ENCODE results near the gene RBM6. TPM values are rescaled to one million over a fixed set of nuclear protein-coding genes. Genes with fewer than 3 reads are reported as not detected.

RBM6 gene
- total and polyA plus RNA-seq, 2 of the 4 experiments (the other 2 are of a cell fraction) = 38.5 to 64.6 TPM

- H3K9ac ChIP-seq (ENCODE audit: low read depth, low read length) = no peak overlapping the region
- BruUV-seq (replicated peaks) = no TSS peak
- H3K18ac ChIP-seq (ENCODE audit: low read depth, low read length) = no peak overlapping the region
- H2BK5ac ChIP-seq (ENCODE audit: low read depth, low read length, poor library complexity, severe bottlenecking) = no peak overlapping the region
- no peak overlapping the region for H2AFZ ChIP-seq (replicated peaks; ENCODE audit: low read length, poor library complexity)
- H3K4me2 ChIP-seq (ENCODE audit: low read depth, low read length) = no peak overlapping the region
- H3K9me1 ChIP-seq (ENCODE audit: insufficient read depth, low read length) = no peaks in the 10 kb centered on the region
- no peak overlapping the region for H2BK20ac ChIP-seq (ENCODE audit: low read depth, low read length)
- H3K14ac ChIP-seq (replicated peaks; ENCODE audit: low read depth, low read length) = no peak overlapping the region
- no CpG with 5 or more reads among the region's 1 CpG for WGBS, 2 experiments (ENCODE audit: extremely low coverage in 2 of 2, insufficient read length in 1 of 2)
- peaks cover 0 to 3% of the 10 kb centered on the region in 2 experiments; a peak in 1 of 4 replicates for H3K79me1 ChIP-seq (ENCODE audit: low read depth in 1 of 2, low read length in 2 of 2)
- TF ChIP-seq MAZ (IDR thresholded peaks at IDR 0.05; ENCODE audit: borderline replicate concordance, low read depth, low read length) (no peak), POLR2A (IDR thresholded peaks at IDR 0.05; ENCODE audit: low read depth, low read length) (no peak)
- no peak for DNase-seq
- H4K5ac ChIP-seq (ENCODE audit: low read depth, low read length) = no peak overlapping the region
- no peak overlapping the region for H3K4ac ChIP-seq (ENCODE audit: low read depth, low read length)
- no peaks in the 10 kb centered on the region for H3K9me3 ChIP-seq (ENCODE audit: control insufficient read depth, insufficient read depth, low read length)
- H2AK9ac ChIP-seq (replicated peaks; ENCODE audit: low read depth, low read length, poor library complexity) = no peak overlapping the region
- dilution Hi-C loops (cut with HindIII; ENCODE audit: low sequenced_read_pairs, unreplicated experiment) = no loop called here
- POLR2A ChIA-PET (ENCODE audit: unreplicated experiment) = interaction anchor here (0.5 kb wide), 1 partner anchor 105 kb away, joined by 4 read pairs; no protein-coding TSS in a partner anchor
- H2BK15ac ChIP-seq (ENCODE audit: low read depth, low read length) = no peak overlapping the region
- CTCF ChIA-PET = no interaction called here
- no peaks in the 10 kb centered on the region for H3K27me3 ChIP-seq (ENCODE audit: control insufficient read depth, insufficient read depth, low read length)
- H2BK120ac ChIP-seq (ENCODE audit: low read depth, low read length) = no peak overlapping the region
- no peaks in the 10 kb centered on the region for H3K4me1 ChIP-seq (ENCODE audit: control insufficient read depth, insufficient read depth, low read length)
- no peak overlapping the region for H3K56ac ChIP-seq (ENCODE audit: extremely low read depth, insufficient read depth, low read length)
- no peaks in the 10 kb centered on the region for H4K20me1 ChIP-seq (ENCODE audit: insufficient read depth, low read length)
- peaks cover 28% of the 10 kb centered on the region for H3K36me3 ChIP-seq (ENCODE audit: control insufficient read depth, insufficient read depth, low read length)
- no peak overlapping the region for H3K4me3 ChIP-seq (ENCODE audit: insufficient read depth, low read depth, low read length)
- ATAC-seq (ENCODE audit: low read depth) = no peak
- no peak overlapping the region for H2AK5ac ChIP-seq (ENCODE audit: low read depth, low read length)
- H4K91ac ChIP-seq (ENCODE audit: insufficient read depth, low read depth, low read length) = no peak overlapping the region
- in situ Hi-C loops (cut with MboI; ENCODE audit: low sequenced_read_pairs) = no loop called here
- H3K23ac ChIP-seq (ENCODE audit: low read depth, low read length) = no peak overlapping the region
- H4K8ac ChIP-seq (ENCODE audit: low read depth in 2 of 2, low read length in 2 of 2) = no peak overlapping the region
- intact Hi-C loops (cut with micrococcal nuclease) = no loop called here
- H3K27ac ChIP-seq (ENCODE audit: insufficient read depth, low read length) = no peak overlapping the region
These were observed 138.1 kb downstream of the RBM6 start for GRCh38 chr3:50078091-50078490.
